Heart left ventricle (tissue), 16 donors: ENCODE measurements around the gene MRPS23. TPM values are rescaled to one million over a fixed set of nuclear protein-coding genes. Genes with fewer than 3 reads are reported as not detected.

Experiments
- ATAC-seq, 4 donors: fragments of 200-7000 bp; cut with Tn5 transposase; one replicate each; pipeline ENCODE4 v1.9.1; 2020 to 2022; ENCODE audit warnings: moderate library complexity in 4 of 4, mild to moderate bottlenecking in 3 of 4, moderate number of reproducible peaks in 1 of 4
- DNase-seq, 5 donors: peaks; one replicate each; pipeline ENCODE4 v3.0.0-alpha.2; 2020
- H3K27ac ChIP-seq, 12 donors: fragments of 200-600 bp; sonication (generic) in 4 of 12; one replicate each; pipeline versions ENCODE4 v1.5.0 to v1.8.0; 2016 to 2022; ENCODE audit warnings: mild to moderate bottlenecking in 2 of 12
- H3K27me3 ChIP-seq, 9 donors: fragments of 200-600 bp; sonication (generic) in 2 of 9; one replicate each; pipeline versions ENCODE4 v1.5.1 to v1.8.0; 2016 to 2022; ENCODE audit warnings: mild to moderate bottlenecking in 3 of 9
- H3K36me3 ChIP-seq, 9 donors: fragments of 200-600 bp; sonication (generic) in 2 of 9; one replicate each; pipeline versions ENCODE4 v1.5.0 to v1.8.0; 2018 to 2022; ENCODE audit warnings: mild to moderate bottlenecking in 2 of 9
- H3K4me1 ChIP-seq, 12 donors: fragments of 200-600 bp; sonication (generic) in 4 of 12; one replicate each; pipeline versions ENCODE4 v1.5.0 to v1.8.0; 2016 to 2022; ENCODE audit warnings: mild to moderate bottlenecking in 3 of 12
- H3K4me3 ChIP-seq, 12 donors: fragments of 200-600 bp; sonication (generic) in 4 of 12; one replicate each; pipeline versions ENCODE4 v1.5.0 to v1.8.0; 2017 to 2022; ENCODE audit warnings: mild to moderate bottlenecking in 9 of 12, moderate library complexity in 4 of 12
- H3K9me3 ChIP-seq, 12 donors: fragments of 200-600 bp; sonication (generic) in 4 of 12; one replicate each; pipeline versions ENCODE4 v1.5.0 to v1.8.0; 2016 to 2022; ENCODE audit warnings: mild to moderate bottlenecking in 1 of 12
- POLR2A ChIP-seq, 2 donors: fragments of 450-650 bp; IDR thresholded peaks; one replicate each; pipeline ENCODE4 v1.6.1; 2017; ENCODE audit warnings: antibody characterized with exemption in 2 of 2, mild to moderate bottlenecking in 2 of 2, moderate library complexity in 2 of 2
- WGBS, 4 donors: extraction: QIAGEN DNeasy Blood & Tissue Kit in 2 of 4; methylation state at CpG; one replicate each; pipeline versions ENCODE4 v1.1.5 to v1.1.7; 2013 to 2018; 5-methylcytosine and 5-hydroxymethylcytosine counted together
- intact Hi-C, 10 donors: fragments of 100-400 bp; cut with DNase I; formaldehyde crosslinking; loops; one replicate each; pipeline versions ENCODE4 v1.11.1 to v1.14.2; 2022
- polyA plus RNA-seq, 2 donors: library from polyadenylated mRNA; stranded (reverse); fragments of 200-250 nt; gene quantifications; one replicate each; pipeline ENCODE4 v1.2.3, GENCODE V29; 2013
- total RNA-seq, 9 donors: library from RNA; depleted of rRNA in 2 of 9; stranded (reverse); fragments of >200 nt in 2 of 9; fragmentation: NEBNext Ultra II Directional in 3 of 9; extraction: Animal tissue kit (Norgen Biotek cat#: 25700) in 3 of 9; gene quantifications; one replicate each; pipeline versions ENCODE4 v1.1.0 to v1.2.4, GENCODE V29; 2016 to 2023
- TF ChIP-seq, protein P1 (sequence below), 12 donors: fragments of 200-600 bp; sonication (generic) in 4 of 12; IDR thresholded peaks; one replicate each; pipeline versions ENCODE4 v1.5.0 to v1.8.0; 2018 to 2022; ENCODE audit warnings: antibody characterized with exemption in 12 of 12, mild to moderate bottlenecking in 5 of 12
- donor health status: ischemic (EF 13 %, LVEDD 7.1; RV severe dilation, severe dysfunction).
- donor health status: healthy with polysubstance abuse.
- donor health status: DM: no; HTN: yes; CAD: no.
- donor health status: DM: no; HTN: no; CAD: no.
- donor health status: ischemic (EF 25% LVEDD 6.9; RV normal size, moderate dysfunction).
- donor health status: ischemic (EF 25% LVEDD 5.7; RV mildly dilated, moderate dysfunction).
- donor health status: healthy.
- donor health status: DM: yes; HTN: yes; CAD: no.
- donor health status: ischemic (EF 35%, LVEDD 5.7; RV mildly dilated, moderate dysfunction).
- donor health status: nonischemic (EF 11% LVEDD 7.7; RV severe dilation, severe dysfunction).
- donor health status: DM: yes; HTN: yes; CAD: no.
- donor health status: PGD.
- donor health status: ischemic (EF 29% LVEDD 5.4; RV normal size, mild dysfunction).
- donor health status: nonischemic (EF 23%, LVEDD 6.1; RV moderate dilation, normal function).

The MRPS23 gene
- total and polyA plus RNA-seq, 11 donors = 23.9 to 207 (median 71.8) TPM

DNA sequence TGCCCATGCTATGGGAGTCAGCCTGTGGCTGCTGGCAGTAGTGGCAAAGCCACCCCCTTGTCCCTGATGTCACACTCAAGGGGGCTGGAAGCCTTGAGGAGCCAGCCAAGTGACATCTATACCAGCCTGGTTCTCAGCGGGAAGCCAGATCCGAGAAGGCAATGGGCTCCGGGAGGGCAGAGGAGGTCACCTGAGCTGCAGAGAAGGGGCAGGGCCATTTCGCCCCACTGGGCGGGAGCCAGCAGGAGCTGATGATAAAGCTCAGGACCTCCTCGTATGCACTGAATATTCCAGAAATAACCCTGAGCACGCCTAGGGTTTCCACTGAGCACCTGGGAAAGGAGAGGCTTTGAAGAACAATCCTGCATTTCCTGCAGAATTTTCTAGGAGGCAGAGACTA is 19.0 kb downstream of the MRPS23 start:
- Histone ChIP-seq H3K27me3 (no peaks in the 10 kb centered on the region), H3K36me3 (peaks cover 0 to 5% (median 0%) of the 10 kb centered on the region in 9 donors), H3K27ac (no peak overlapping the region), H3K9me3 (no peaks in the 10 kb centered on the region), H3K4me1 (peaks cover 0 to 36% (median 14%) of the 10 kb centered on the region in 12 donors), H3K4me3 (no peak overlapping the region)
- WGBS, 4 donors = 83 to 89% (median 88%) methylated on average over 7 of the region's 7 CpGs
- no peak for DNase-seq
- intact Hi-C loops = loop anchor here (5.0 to 10.0 kb wide), 12 partner anchors 86 to 706 kb away; partner anchors contain the start of genes CCDC182 (in 1 of the 10) and MSI2 (in 1 of the 10)
- no peak for ATAC-seq
- no peak for TF ChIP-seq POLR2A (IDR thresholded peaks at IDR 0.05)
- TF ChIP-seq, protein P1, sequence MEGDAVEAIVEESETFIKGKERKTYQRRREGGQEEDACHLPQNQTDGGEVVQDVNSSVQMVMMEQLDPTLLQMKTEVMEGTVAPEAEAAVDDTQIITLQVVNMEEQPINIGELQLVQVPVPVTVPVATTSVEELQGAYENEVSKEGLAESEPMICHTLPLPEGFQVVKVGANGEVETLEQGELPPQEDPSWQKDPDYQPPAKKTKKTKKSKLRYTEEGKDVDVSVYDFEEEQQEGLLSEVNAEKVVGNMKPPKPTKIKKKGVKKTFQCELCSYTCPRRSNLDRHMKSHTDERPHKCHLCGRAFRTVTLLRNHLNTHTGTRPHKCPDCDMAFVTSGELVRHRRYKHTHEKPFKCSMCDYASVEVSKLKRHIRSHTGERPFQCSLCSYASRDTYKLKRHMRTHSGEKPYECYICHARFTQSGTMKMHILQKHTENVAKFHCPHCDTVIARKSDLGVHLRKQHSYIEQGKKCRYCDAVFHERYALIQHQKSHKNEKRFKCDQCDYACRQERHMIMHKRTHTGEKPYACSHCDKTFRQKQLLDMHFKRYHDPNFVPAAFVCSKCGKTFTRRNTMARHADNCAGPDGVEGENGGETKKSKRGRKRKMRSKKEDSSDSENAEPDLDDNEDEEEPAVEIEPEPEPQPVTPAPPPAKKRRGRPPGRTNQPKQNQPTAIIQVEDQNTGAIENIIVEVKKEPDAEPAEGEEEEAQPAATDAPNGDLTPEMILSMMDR (IDR thresholded peaks at IDR 0.05) = no peak

DNA sequence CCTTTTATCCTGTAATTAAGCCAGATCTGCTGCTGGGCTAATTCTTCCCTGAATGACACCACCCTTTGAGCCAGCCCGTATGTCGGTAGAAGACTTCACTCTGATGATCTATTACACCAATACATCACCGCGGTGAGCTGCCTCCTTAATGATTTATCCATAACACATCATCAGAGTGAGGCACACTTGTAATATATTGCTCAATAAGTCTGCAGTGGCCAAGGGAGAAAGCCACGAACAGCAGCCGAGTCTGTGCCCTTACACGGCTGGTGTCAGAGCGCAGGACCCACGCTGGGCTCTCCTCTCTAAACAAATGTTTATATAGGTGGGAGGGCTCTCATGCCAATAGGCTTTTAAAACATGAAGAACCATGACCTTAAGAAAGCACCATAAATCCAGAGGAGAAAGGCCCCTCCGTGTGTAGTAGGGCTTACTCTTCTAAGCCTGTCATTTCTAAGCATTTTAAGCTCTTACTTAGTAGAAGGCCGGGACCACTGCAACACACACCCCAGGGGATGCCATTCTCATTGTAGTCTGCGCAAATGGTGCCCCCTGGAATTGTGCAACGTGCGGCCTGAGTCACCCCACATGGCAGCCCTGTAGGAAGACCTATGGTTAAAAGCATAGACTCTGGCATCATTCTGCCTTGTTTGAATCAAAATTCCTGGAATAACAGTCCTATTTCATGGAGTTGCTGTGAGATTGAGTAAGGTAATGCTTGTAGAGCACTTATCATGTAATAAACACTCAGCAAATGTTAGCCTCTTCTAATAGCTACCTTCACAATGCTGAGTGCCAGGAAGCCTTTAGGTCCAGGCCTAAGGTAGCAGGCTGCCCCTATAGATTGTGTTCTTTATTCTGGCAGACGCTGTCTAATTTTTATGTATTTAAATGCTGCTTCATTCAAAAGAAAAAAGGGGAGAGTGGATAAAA is 26.1 kb downstream of the MRPS23 start:
- peaks cover 0 to 5% (median 0%) of the 10 kb centered on the region in 9 donors for H3K36me3 ChIP-seq
- 88 to 93% (median 91%) methylated on average over 15 of the region's 15 CpGs for WGBS, 4 donors
- H3K27me3 ChIP-seq = no peaks in the 10 kb centered on the region
- TF ChIP-seq, protein P1 (IDR thresholded peaks at IDR 0.05) = no peak
- no peak for TF ChIP-seq POLR2A (IDR thresholded peaks at IDR 0.05)
- ATAC-seq = no peak
- H3K27ac ChIP-seq = no peak overlapping the region
- H3K9me3 ChIP-seq = no peaks in the 10 kb centered on the region
- DNase-seq = no peak
- no peaks in the 10 kb centered on the region for H3K4me1 ChIP-seq
- intact Hi-C loops = loop anchor here in 1 of 10 donors (10.0 kb wide), 1 partner anchor 59 kb away; no protein-coding TSS in a partner anchor
- H3K4me3 ChIP-seq = no peak overlapping the region

DNA sequence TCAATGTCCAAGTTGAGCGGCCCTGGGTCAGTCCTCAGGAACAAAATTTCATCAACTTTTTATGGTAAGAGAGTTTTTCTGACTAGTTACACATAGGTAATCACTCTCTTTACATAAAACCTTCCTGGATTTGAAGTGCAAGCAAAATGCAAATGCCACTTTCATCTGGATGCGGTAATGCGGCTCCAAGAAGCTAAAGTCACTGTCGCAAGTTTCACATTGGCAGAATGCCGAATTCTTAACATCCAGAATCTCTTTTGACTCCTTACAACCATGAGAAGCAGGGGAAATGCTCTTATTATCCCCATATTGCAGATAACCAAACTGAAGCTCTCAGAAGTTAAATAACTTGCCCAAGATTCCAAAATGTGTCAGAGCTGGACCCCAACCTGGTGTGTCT is 30.0 kb downstream of the MRPS23 start:
- ATAC-seq (no peak), DNase-seq (no peak)
- intact Hi-C loops = loop anchor here in 1 of 10 donors (10.0 kb wide), 1 partner anchor 55 kb away; no protein-coding TSS in a partner anchor
- peaks cover 0 to 6% (median 0%) of the 10 kb centered on the region in 9 donors for H3K27me3 ChIP-seq
- TF ChIP-seq POLR2A (IDR thresholded peaks at IDR 0.05) = no peak
- TF ChIP-seq, protein P1 (IDR thresholded peaks at IDR 0.05) = no peak
- H3K4me1 ChIP-seq = no peaks in the 10 kb centered on the region
- no peak overlapping the region for H3K4me3 ChIP-seq
- H3K9me3 ChIP-seq = no peaks in the 10 kb centered on the region
- WGBS, 4 donors = 93 to 95% (median 94%) methylated on average over 5 of the region's 5 CpGs
- no peak overlapping the region for H3K27ac ChIP-seq
- no peaks in the 10 kb centered on the region for H3K36me3 ChIP-seq

DNA sequence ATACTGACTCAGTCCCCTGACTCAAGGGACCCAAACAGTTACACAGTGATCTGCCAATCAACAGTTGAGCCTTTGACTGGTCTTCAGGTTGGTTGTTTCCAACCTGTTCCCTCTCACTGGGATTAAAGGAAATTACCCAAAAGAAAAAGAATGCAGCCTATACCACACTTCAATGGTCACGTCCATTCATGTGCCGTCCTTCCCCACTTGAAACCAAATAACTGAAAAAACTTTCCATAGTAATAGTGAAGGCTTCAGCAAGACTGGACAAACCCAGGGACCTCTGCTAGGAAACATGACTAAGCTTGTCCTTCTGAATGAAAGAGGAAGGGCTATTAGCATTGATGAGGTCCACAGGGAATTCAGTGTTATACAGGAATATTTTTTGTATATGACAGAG is 30.6 kb downstream of the MRPS23 start:
- Histone ChIP-seq H3K27me3 (peaks cover 0 to 6% (median 0%) of the 10 kb centered on the region in 9 donors), H3K27ac (no peak overlapping the region), H3K4me1 (no peaks in the 10 kb centered on the region), H3K36me3 (no peaks in the 10 kb centered on the region), H3K9me3 (no peaks in the 10 kb centered on the region), H3K4me3 (no peak overlapping the region)
- DNase-seq (no peak), ATAC-seq (no peak)
- no peak for TF ChIP-seq POLR2A (IDR thresholded peaks at IDR 0.05)
- TF ChIP-seq, protein P1 (IDR thresholded peaks at IDR 0.05) = no peak
- WGBS, 4 donors = 77 to 87% (median 83%) methylated on average over 2 of the region's 2 CpGs
- intact Hi-C loops = no loop called here
